Raji (cell line): ENCODE data around the gene PNPLA7.

Experiments used
- POLR2A ChIP-seq: IDR thresholded peaks from 2 replicates; pipeline ENCODE4 v1.6.1; 2011; ENCODE audit warnings: low read depth, low read length, control low read depth; ENCODE audit not compliant: insufficient read depth

The PNPLA7 gene

DNA sequence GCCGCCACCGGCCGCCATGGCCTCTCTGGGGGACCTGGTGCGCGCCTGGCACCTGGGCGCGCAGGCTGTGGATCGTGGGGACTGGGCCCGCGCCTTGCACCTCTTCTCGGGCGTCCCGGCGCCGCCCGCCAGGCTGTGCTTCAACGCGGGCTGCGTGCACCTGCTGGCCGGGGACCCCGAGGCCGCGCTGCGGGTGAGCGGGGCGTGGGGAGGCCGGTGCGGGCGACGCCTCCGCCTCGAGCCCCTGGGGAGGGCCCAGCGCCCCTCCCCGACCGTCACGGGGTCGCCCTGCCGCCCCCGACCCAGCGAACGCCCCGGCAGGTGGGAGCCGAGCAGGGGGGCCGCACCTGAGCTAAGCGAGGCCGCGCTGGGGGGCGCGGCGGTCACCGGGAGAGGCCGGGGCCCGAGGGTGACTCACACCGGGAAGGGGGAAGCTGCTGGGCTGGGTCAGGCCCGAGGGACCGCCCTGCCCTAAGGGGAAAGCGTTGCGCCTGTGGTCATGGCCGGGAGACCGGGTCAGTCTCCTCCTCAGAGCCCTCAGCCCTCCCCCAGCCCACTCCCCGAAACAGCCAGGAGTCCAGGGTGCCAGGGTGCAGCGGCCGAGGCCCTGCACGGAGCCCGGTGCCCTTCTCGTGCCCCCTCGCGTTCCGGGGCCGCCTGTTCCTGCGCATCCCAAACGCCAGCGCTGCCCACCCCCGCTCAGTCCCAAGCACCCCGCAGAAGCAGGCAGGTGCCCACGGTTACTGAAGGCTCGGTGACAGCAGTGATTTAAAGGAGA lies 126.5 kb downstream of the PNPLA7 start:
- TF ChIP-seq POLR2A = no peak

DNA sequence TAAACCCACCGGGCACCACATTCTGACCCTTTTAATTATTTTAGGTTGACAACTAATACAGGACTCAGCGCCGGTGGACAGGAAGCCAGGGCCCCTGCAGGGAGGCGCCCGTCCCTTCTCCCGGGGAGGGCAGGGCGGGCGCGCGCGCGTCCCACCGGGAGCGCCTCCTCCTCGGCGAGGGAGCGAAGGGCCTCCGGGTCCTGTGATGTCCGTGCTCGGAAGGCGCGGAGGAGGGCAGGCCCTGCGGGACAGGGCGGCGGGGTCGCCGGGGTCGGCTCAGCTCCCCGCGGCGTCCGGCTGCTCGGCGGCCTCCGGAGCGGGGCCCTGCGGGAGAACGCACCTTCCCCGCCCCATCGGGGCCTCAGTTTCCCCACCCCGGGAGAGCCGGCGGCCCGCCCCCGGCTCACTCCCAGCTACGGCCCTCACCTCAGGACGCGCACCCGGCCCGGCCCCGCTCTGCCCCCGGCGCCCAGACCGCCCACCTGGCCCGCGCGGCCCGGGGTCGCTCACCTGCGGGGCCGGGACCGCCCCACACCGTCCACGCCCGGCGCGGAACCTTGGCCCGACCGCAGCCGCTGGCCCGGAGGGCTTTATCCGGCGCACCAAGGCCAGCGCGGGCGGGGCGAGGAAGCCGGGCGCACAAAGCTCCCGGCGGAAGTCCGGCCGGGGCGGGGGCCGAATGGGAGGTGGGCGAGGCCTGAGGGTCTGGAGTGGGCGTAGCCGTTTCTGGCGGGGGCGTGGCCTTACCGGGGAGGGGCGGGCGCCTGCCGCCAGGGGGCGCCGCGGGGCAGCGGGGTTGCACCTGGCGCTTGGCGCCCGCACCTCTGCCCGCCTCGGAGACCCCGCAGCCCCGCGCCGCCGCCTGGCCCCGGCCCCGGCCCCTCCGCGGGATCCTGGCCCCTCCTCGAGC lies 127.3 kb downstream of the PNPLA7 start, which contains the start of the genes EXD3 and NOXA1:
TSS of gene EXD3 (minus strand) at position 559 of the 910 bp plus-strand sequence. CDS start 27,805 bp downstream, outside the sequence.
TSS of gene NOXA1 (plus strand) at position 790 of the 910 bp plus-strand sequence. CDS start 137 bp downstream, outside the sequence.
- peak; percentile 59 for TF ChIP-seq POLR2A

DNA sequence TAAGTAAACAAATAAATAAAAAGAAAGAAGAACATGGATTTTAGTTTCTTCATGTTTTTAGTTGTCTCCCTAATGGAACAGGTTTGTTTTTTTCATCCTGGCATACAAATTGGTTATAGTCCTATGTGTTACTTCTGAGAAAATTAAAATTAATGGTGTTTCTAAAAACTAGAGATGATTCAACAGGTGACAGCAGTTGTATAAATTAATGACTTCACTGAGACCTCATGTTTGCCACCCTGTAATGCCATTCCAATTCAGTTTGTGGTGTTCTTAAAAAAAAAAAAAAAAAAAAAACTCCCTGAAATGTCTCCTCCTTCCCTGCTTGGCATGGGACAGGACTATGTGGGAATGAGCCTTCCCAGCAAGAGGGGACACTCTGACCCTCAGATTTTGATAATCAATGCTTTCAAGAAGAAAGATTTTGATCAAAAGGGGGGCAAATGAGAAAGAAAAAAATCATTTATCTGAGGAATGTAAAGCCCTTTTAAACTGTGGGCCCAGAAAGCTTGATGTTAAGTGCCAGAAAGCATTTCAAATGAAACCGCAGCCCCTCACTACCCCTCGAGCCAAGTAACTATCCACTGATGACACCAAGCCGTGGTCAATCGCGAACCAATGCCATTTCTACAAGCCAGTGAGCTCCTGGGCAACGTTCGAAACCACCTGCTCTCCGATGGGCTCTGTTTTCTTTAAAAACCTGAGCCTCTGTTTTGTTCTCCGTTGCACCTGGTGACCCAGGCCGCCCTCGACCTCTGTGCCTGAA lies 128.2 kb downstream of the PNPLA7 start:
- no peak for TF ChIP-seq POLR2A

DNA sequence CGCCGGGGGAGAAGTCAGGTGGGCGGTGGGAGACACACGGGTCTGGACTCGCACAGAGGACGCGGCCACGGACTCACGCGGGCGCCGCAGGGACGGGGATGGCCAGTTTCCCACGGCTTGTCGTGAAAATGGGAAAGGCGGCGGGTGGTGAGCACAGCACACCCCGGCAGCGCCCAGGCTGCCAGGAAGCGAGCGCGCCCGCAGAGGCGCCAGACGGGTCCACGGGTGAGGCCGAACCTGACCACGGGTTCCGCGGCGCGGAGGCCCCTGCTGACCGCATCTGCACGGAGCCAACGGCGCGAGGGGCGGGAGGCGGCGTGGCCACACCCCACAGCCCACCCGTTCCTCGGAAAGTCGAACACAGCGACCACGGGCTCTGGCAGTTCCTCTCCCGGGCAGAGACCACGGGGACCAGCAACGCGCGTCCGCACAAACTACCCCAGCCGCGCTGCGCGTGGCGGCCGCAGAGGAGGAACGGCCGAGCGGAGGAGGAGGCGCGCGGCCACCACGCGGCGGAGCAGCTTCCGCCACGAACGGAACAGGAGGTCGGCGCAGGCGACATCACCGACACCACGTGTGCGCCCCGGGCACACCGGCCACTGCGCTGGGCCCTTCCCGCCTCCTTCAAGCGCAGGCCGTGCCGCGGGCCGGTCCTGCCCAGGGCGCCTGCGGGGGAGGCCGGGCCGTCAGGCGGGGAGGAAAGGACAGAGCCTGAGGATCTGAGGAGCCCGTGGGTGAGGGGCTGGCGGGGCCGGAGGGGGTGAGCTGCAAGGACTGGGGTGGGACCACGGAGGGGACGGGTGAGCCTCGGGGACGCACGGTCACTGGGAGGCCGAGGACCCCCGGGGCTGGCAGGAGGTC lies 132.8 kb downstream of the PNPLA7 start:
- TF ChIP-seq POLR2A = no peak

DNA sequence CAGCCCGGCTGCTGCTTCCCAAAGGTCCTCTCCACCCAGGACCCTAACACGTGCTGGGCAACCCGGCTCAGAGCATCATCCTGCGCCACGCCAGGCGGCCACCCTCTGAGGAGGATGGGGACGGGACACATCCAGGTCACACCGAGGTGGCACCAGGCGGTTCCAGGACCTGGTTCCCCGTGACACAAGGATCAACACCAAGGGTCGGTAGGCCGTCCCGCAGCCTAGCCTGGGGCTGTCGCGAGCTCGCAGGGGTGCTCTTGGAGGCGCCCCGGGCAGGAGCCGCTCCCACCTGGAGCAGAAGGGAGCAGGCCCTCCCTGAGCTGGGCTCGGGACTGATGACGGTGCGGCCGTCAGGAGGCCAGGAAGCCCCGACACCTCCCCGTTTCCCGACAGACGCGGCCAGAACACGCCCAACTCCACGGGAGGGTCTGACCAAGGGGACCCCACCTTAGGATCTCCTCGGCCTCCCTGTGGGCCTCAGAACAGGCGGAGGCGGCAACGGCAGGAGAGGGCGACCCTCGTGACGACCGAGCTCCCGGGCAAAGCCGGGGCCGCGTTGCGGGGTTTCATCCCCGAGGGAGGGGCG lies 133.5 kb downstream of the PNPLA7 start:
- no peak for TF ChIP-seq POLR2A

DNA sequence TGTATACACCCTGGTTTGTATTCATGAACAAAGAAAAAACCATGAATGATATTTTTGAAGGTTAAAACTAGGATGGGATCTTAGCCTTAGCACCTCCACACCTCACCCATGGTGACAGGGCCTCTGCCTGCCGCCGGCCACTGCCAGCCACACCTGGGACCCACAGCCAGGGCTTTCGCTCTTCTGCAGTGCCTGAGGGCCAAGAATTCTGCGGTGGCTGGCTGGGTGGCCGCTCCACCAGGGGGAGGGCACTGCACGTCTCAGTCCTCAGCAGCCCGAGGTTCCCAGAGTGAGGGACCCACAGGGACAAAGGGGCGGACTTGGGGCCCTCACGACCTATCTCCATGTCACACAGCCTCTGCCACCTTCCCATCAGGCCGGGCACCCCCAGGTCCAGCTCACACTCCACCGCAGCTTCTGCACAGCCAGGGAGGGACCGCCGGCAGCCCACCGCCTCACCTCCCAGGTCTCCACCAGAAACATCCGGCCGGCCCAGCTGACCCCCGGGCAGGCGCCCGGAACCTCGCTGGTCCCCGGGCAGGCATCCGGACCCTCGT lies 134.1 kb downstream of the PNPLA7 start:
- TF ChIP-seq POLR2A = no peak

DNA sequence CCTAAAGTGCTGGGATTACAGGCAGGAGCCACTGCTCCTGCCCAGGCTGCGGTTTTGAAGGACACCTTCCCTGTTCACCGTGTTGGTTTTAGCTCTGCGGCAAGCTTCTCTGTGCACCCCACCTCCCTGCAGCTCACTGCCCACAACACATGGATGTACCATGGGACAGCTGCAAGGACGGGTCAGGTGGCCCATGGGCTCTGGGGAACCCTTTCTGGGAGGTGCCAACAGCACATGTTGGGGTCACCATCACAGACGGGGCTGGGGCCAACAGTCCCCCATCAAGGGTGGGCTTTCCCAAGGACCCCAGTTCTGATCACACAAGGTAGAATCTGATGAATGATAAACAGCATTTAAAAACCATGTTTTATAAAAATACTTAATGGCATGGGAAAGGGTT lies 134.8 kb downstream of the PNPLA7 start:
- no peak for TF ChIP-seq POLR2A

DNA sequence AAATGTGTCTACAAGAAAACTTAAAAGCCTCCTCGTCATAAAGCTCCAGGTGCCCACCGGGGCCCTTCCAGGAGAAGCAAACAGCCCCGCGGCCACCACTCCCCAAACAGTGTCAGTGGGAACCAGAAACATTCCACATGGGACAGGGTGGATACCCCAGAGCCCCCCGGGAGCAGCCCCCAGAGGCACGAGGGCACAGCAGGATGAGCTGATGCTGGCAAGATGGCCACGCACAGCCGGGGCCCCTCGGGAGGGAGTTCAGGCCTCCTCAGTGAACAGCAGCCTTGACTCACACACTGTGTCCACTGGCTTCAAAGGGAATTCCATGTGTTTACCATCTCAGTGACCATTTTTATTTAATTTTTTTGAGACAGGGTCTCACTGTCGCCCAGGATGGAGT lies 137.8 kb downstream of the PNPLA7 start:
- no peak for TF ChIP-seq POLR2A

DNA sequence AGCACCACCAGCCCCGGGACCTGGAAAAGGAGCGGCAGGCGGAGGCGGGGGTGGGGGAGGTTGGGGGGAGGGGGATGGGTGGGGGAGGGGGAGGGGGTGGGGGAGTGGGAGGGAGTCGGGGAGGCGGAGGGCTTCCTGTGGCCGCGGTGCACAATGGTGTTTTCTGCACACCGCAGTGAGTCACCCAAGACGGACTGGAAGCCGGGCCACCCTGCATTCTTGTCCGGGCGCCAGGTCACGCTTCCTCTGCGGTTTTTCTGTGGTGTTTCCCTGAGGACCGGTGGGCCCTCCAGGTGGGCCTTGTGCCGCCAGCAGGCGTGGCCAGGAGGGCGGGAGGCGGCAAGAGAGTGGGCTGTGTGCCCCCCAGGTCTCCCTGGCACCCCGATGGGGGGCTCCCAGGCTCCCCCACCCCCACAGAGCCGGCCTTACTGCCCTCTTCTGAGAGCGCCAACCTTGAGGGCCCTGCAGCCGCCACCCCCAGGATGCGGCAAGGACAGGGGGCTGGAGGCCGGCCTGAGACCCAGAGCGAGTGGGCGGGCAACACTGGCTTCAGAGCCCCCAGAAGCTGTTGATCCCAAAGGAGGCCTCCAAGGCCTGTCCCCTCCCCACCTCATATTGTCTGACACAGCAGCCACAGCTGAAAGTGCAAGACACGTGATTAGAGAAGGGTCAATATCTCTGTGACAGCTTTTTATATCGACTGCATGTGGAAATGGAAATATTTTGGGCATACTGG lies 138.4 kb downstream of the PNPLA7 start:
- no peak for TF ChIP-seq POLR2A

DNA sequence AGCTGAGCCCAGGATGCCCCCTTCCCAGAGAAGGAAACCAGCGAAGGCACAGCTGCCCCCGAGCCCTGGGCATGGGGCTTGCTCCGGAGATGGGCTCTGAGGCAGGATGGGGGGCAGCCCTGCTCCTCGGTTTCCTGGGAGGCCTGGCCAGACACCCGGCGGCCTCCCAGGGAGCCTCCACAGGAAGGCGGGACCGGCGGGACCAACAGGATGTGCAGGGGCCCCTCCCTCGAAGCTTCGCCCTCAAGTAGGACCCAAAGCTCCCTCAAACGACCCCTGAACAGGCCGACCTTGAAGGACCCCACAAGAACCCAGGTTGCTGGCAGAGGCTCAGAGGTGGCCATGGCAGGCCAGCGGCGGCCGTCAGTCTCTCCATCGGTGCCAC lies 138.9 kb downstream of the PNPLA7 start:
- TF ChIP-seq POLR2A = no peak

DNA sequence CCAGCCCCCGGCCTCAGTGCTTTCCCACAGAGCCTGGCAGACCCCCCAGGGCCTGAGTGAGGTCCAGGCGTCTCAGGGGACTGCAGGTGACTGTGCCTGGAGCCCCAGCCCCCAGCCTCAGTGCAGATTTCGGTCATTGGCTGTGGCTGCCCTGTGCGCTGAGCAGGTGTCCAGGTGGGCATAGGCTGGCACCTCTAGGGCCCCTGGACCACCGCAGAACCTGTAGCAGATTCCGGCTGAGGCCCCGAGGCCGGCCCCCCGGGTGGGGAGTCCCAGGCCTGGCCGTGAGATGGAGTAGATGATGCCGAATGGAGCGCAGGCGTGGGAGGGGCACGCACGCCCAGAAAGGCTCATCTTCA lies 139.3 kb downstream of the PNPLA7 start:
- no peak for TF ChIP-seq POLR2A
